NCI-H1092 treated with DMSO at 0.1 percent for 48 hours (cell line): ENCODE measurements around the gene DLGAP3.

Experiments
- DNase-seq: peaks from one replicate; lab custom pipeline; 2025; lab: John Stamatoyannopoulos, UW

Gene DLGAP3

DNA sequence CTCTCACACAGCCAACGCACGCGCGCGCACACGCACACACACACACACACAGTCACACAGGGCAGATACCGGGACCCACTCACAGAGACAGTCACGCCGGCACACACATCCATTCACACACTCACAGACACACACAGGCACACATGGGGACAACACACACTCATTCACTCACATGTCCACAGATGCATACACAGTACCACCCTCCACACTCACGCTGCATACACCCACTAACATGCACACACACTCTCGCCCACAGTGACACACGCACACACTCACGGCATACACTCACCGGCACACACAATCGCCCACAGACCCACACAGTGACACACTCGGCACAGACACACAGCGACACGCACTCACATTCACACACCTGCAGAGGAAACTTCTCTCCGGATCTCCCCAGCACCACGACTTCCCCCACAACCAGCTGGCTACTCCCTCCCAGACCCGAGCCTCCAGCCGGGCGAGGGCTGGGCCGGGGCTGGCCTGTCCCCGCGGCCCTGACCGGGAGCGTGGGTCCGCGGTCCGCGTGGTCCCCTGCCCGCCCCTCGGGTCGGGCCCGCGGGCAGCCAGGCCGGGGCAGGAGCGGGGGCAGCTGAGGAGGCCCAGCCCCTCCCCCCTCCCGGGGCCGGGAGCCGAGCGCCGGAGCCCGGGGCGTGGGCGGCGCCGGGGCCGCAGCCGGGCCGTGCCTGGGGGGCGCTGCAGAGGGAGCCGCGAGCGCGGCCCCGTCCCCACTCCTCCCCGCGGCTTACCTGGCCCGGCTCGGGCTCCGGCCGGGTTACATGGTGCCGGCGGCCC, 552 bp downstream of the DLGAP3 start:
- peak; percentile 27 for DNase-seq

DNA sequence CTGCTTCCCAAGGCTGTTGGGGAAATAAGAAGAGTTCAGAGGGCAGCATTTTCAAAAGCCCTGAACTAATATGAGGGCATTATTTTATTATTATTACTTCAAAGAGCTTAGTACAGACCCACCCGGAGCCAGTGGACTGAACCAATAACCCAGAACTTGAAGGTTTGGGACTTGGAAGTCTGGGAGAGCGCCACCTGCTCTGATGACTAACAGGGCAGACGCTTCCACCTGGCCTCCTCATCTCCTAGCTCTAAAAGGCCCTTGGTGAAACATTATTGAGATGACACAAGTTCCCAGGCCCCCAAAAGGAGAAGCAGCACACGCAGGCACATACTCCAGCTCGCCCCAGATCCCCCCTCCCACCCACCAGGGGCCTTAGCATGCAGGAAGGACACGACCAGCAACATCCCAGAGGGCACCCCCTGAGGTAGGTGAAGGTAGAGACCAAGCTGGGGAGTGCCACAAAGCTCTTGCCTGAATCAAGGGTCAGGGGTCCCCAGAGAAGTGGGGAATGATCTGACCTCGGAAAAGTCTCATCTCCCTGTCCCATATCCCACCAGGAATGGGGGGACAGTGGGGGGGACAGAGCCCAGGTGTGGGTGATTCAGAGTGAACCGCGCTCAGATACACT, 1.3 kb downstream of the DLGAP3 start:
- DNase-seq, result peak; percentile 12

DNA sequence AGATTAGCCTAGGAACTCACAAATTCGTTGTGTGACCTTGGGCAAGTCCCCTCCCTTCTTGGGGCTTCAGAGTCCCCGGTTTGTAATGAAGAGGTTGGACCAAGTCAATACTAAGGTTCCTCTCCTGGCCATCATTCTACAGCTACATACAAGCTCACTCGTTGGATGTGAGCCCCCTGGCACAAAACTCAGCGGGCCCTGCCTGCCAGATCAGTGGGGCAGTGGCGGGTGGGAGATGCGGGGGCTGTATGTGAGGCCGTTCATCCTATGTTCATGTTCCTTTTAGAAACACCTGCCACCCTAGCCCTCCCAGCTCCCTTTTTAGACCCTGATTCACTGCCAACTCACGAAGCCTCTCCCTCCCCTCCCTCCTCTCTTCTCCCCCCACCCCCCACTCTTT, 2.1 kb downstream of the DLGAP3 start:
- DNase-seq, result peak; percentile 7

DNA sequence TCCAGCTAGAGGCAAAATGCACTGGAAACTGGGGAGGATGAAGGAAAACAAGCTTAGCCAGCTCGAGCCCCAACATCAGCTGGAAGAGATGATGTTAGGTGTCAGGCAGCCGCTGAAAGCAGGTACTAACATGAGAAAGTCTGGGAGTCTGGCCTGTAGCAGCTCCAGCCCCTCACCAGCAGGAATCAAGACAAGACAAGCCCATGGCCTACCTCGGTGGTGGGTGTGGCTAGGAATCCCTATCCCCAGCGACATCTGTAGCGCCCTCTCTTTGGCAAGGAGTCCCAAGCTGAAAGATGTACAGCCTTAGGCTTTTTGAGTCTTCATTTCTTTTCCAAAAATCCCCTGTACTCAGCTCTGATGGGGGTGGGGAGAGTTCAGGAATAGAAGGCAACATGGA, 2.6 kb downstream of the DLGAP3 start:
- DNase-seq, result no peak

DNA sequence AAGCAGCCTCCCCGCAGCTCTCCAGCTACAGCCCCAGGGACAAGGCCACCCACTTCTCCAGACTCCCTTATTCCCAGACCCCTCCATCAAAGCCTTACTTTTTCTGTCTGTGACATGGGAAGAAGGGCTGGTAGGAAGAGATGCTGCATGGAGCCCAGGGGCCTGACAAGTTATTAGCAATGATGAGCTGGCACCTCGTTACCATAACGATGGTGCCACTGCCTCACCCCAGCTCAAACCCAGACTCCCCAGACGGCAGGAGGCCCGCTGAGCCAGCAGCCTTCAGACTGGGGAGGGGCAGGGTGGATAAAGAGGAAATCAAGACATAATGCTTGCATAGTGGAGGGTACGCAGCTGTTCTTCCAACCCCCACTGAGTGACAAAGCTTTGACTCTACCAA, 3.3 kb downstream of the DLGAP3 start:
- no peak for DNase-seq

DNA sequence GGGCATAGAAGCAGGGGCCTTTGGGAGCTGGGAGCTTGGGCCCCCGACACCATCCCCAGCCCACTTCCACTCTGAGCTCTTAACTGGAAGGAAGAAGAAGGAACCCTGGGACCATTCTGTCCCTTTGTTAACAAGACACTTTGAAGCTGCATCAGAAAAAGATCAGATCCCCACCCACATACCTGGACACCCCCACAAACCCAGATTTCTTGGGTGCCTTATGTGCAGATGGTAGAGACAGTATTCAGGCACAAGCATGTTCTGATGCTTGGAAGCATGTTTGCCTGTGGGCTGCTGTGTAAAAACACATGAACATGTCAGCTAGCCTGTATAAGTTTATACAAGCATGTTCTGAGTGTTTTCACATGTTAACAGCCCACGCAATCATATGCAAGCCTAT, 3.7 kb downstream of the DLGAP3 start:
- no peak for DNase-seq

DNA sequence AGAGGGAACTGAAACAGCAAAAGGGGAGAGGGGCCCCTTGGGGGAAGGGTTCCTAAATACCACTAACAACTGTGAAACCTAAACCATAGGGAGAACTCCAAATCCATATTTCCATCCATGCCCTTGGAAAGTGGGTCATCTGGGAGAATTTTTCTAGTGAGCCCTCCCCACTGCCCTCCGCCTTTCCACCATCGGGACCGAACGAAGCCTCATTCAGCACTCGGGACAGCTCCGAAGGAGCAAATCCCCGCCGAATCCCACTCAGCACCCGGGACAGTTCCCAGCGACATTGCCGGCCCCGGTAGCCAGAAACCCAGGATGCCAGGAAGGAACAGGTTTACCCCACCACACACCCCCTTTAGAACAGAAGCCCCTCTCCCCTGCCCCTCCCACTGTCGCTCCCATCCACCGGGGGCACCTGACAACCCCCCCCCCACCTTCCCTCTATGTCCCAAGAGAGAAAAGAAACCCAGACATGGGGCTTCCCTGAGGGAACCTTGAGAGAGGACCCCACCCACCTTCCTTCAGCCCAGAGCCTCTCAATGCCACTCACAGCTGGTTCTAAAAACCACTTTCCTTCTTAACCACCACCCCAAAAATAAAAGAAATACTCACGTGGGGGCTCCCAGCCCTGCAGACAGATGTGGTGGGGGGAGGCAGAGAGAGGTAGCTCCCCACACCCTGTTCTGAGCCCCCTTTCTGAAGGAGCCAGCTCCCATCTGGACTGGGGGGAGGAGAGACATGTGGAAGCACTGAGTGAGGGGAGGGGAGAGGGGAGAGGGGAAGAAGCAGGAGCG, 4.5 kb downstream of the DLGAP3 start:
- no peak for DNase-seq

DNA sequence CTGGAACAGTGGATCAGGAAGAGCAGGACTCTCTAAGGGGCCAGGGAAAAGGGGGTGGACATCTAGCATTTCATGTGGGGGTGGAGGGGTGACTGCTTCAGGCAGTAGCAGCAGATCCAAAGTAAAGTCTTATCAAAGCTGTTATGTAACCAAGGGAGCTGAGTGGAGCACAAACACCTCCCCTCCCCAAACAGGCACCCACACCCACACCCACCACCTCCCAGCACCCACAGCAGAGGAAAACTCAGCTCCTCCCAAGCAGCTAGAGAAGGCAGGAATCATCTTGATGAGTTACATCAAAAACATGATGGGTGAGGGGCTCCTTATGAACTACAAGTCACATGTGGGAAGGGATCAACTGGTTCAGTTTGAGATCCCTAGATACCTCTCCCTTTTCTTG, 6.0 kb downstream of the DLGAP3 start:
- no peak for DNase-seq

DNA sequence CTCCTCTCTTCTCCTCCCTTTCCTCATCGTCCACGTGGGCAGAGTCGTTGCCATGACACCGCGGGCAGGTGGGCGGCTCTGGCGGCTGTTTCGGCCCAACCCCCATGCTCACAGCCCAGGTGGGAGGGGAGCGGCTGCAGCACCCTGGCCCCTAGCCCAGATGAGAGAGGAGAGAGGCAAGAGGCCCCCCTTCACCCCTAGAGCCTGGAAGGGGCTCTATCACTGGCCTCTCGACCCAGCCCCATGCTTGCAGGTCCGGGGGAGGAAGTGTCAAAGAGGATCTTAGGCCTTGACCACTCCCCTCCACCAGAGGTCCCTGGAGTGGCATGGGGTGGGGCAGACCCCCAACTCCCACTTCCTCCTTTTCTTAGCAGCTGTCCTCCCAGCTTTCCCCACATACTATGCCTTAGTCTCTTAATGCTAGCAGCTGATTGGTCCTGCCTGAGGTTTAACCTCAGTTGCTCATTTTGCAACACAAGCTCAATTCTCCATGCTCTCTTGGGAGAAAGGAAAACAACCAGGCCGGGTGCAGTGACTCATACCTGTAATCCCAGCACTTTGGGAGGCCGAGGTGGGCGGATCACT, 10.4 kb downstream of the DLGAP3 start:
- peak; percentile 83 for DNase-seq

DNA sequence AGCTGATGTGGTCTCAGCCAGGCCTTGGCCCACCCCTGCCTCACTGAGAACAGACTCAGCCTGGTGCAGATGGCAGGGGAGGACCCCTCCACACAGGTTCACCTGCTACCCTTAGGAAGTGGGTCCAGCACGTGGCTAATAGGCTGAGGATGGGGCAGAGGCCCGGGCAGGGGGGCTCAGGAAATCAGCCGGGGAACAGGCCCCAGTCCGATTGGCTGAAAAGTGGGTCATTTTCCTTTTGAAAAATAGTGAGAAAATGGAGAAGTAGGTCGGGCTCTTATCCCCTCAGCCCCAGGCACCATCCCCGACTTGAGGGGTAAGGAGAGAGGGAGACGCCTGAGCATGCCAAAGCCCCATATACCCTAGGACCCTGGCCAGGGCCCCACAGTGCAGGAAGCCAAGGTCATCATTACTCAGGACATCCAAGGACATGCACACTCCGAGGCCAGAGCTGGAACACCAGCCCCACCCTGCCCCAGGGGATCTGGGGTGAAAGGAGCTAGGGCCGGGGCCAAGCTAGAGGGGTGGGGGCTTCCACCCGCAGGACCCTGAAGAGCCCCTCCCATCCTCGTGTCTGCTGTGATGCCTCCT, 11.0 kb downstream of the DLGAP3 start:
- no peak for DNase-seq

DNA sequence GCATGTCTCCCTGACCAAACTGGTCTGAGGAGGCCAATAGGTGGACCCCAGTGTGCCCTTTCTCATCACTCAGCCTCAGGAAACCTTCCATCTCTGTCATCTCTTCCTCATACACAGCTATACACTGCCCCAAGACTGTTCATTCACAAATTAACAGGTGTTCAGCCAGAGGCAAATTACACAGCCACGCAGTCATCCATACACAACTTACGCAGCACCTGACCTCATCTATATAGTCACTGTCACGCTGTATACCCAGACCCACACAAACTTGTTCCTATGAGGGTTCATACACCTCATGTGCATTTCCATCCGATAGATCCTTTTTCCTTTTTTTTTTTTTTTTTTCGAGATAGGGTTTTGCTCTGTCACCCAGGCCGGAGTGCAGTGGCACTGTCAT, 12.4 kb downstream of the DLGAP3 start:
- no peak for DNase-seq

DNA sequence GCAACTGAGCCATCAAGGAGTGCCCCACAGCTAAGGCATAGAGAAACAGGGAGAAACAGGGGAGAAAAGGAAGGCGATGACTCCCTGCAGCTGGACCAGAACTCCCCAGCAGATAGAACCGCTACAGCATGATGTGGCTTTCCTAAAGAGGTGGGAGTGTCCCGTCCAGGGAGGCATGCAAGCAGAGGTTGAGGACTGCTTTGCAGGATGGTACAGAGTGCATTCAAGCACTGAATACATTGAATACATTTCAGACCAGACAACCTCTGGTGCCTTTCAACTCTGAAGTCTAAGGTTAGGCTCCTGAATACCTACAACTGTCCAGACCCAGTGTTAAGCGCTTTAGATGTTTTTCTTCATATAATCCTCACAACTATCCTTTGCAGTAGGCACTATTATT, 13.3 kb downstream of the DLGAP3 start:
- no peak for DNase-seq

DNA sequence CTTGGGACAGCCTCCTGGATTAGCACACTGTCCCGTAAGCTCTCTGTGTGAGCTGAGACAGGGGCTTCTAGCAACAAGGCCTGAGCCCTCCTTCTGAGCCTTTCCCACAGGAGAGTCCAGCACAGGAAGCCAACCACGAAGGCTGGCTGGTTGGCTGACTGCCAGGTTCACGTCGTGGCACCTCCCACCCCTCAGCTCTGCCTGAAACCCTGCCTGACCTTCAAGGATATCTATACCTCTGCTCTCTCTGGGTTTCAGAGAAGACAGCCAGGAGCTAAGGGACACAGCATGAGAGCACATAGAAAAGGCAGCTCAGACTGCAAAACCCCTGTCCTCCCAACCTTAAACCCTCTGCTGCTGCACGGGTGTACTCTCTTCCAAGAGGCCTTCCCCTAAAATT, 13.9 kb downstream of the DLGAP3 start:
- DNase-seq, result peak; percentile 4

DNA sequence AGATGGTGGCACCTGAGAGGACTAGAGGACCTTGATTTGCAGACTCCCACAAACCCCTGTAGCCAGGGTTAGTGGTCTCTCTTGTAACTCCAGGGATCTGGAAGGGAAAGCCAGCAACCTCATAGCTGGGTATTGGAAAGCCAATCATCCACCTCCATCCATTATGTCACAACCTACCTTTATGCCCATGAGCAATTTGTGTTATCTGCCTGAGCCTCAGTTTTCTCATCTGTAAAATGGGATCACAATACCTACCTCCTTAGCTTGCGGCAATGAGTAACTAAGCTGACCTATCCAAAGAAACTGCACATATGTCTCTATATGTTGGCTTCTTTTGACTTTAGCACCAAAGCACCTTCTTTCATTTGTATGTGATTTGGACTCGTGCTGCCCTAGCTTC, 14.5 kb downstream of the DLGAP3 start:
- no peak for DNase-seq

DNA sequence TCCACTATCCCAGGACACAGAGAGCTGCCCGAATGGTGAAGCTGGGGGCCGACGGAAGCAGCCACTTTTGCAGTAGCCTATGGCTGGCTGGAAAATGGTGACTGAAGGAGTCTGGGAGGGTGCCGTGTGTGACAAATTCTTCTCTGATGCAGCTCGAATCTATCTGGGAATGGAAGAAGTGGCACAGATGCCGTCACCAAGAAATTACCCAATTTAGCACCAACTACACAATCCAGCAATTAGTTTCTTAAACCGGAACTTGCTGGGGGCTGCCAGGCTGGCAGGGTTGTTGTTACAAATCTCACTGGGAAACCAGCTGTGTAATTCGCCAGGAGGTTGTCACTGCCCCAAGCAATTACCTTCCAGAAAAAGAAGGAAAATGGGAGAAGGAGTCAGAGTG, 18.0 kb downstream of the DLGAP3 start:
- DNase-seq, result no peak

DNA sequence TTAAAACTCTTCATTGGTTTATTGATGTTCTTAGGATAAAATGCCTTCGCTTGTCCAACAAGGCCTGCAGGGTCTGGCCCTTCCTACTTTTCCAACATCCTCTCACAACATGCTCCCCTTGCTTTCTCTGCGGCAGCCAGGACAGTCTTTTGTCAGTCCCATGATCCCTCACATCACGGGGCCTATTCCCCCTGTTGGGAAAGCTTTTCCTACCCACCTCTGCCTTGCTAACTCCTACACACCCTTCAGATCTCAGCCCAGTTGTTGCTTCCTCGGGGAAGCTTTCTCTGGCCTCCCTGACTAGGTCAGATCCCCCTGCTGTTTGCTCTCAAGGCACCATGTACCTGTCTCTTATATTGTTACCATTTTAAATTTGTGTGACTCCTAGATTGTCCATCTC, 19.0 kb downstream of the DLGAP3 start:
- DNase-seq, result no peak

DNA sequence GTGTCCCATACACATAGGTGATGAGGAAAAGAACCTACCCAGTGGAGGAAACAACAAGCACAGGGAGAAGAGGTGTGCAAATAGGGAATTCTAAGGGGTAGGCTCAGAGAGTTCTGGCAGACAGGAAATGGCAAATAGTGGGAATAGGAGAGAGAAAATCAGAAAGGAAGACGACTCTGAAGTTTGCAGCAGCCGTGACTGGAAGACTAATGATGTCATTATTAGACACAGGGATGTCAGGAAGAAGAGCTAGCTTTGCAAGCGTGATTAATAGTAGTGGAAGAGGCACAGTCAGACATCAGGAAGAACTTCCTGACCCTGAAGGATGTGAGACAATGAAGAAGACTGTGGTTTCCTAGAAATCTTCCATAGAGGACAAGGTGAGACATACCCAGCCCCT, 21.1 kb downstream of the DLGAP3 start:
- no peak for DNase-seq

DNA sequence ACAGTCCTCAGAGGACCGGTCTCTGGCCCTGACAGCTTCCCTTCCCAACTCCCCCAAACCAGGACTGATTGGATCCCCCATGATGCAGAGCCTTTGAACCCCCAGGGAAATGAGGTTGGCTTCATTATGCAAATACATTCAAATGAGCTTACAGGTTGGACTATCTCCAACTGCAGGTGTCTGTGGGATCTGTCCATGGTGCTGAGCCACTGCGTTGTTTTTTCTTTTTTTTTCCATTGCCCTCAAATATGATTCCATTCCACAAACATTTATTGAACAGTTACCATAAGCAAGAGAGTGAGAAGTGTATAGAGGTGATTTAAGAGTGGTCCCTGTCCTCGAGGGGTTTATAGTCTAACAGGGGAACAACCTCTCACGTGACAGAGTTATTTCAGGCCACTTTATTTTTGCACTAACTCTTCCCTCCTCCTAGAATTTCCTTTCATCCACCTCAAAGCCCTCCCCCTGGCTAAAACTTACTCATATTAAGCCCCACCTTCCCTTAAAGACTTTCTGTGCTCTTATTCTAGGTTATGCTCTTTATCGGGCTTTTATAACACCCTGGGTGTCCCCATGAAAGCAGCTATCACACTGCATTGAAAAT, 21.9 kb downstream of the DLGAP3 start:
- no peak for DNase-seq

DNA sequence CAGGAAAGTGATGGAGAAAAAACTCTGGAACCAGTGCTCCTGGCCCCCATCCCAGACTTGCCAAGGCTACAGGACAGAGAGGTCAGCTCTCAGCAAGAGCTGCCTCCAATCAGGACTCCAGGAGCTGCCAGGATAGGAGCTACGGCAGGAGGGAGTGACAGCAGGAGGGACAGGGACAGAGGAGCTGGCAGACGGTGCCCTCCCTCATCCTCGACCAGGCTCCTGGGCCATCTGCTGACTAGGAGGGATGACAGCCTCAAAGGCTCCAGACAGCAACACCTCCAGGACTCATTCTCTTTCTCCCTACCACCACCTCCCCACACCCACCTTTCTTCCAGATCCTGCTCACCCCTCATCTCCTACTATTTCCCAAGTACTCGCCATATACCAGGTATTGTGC, 22.7 kb downstream of the DLGAP3 start:
- no peak for DNase-seq

DNA sequence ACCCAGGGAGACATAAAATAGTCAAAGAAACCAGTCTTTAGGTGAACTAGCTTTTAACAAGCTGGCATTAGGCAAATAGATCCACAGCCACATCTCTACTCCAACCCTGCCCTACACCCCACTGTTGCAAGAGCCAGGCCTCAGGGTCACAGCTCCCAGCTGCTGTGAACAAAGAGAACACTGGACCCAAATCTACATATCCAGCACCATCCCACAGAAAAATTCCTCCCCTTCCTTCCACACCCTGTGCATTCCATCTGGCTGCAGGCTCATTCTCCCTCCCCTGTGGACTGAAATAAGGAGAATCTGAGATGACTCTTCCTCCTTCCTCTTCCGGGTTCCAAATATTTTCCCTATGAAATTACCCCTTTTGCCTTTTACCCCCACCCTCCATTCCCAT, 23.2 kb downstream of the DLGAP3 start:
- DNase-seq, result no peak

DNA sequence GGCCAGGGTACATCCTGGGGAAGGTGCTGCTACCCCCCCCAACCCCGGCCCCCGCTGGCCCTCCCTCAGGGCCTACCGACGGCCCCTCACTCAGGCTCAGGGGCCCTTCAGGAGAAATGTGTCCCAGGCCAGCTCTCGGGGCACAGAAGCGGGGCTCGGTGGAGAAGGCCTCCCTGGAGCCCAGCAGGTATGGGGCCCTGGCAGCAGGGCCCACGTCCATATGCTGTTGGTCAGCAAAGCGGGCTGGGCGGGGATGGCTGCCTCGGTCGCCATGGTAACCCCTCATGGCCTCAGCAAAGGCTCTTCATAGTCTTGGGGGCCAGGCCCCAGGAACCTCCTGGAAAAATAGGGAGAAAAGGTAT, 24.4 kb downstream of the DLGAP3 start:
- no peak for DNase-seq
